ENCODE measurements around the gene TUBB2A.

Gene TUBB2A

GRCh38 chr6:3122823-3123182, 34.5 kb downstream of the TUBB2A start:
- no peak overlapping the region for H3K4me3 ChIP-seq (ENCODE audit: low read depth, low read length)
- DNase-seq (ENCODE audit: low read depth, low spot score): no peak
- TF ChIP-seq CTCF (IDR thresholded peaks at IDR 0.05; ENCODE audit: low read depth, low read length): no peak
- in situ Hi-C loops (cut with HindIII; ENCODE audit: low sequenced_read_pairs): no loop called here

- H3K4me3 ChIP-seq (ENCODE audit: low read depth, low read length): no peak overlapping the region
- no peak for TF ChIP-seq CTCF (IDR thresholded peaks at IDR 0.05; ENCODE audit: low read depth, low read length)
- no peak for DNase-seq (ENCODE audit: low read depth, low spot score)
- in situ Hi-C loops (cut with HindIII; ENCODE audit: low sequenced_read_pairs): no loop called here
These were observed 36.6 kb downstream of the TUBB2A start for GRCh38 chr6:3120765-3121089.

GRCh38 chr6:3119040-3119723, 38.2 kb downstream of the TUBB2A start:
- in situ Hi-C loops (cut with HindIII; ENCODE audit: low sequenced_read_pairs): no loop called here
- H3K4me3 ChIP-seq (ENCODE audit: low read depth, low read length): peak overlapping the region; percentile 75
- TF ChIP-seq CTCF (IDR thresholded peaks at IDR 0.05; ENCODE audit: low read depth, low read length): no peak
- DNase-seq (ENCODE audit: low read depth, low spot score): peak; percentile 48

- DNase-seq (ENCODE audit: low read depth, low spot score): peak; percentile 92
These were observed 38.8 kb downstream of the TUBB2A start, which contains the start of gene BPHL for GRCh38 chr6:3118353-3119039. BPHL (plus strand) TSS chr6:3118711; CDS start chr6:3118741, 30 bp downstream.

GRCh38 chr6:3117912-3118352, 39.4 kb downstream of the TUBB2A start:
- in situ Hi-C loops (cut with HindIII; ENCODE audit: low sequenced_read_pairs): no loop called here
- no peak for TF ChIP-seq CTCF (IDR thresholded peaks at IDR 0.05; ENCODE audit: low read depth, low read length)
- no peak for DNase-seq (ENCODE audit: low read depth, low spot score)
- peak overlapping the region; percentile 75 for H3K4me3 ChIP-seq (ENCODE audit: low read depth, low read length)

More at GRCh38 chr6:3118353-3119039, 38.8 kb downstream of the TUBB2A start, which contains the start of gene BPHL:
- in situ Hi-C loops (cut with HindIII; ENCODE audit: low sequenced_read_pairs): no loop called here
- H3K4me3 ChIP-seq (ENCODE audit: low read depth, low read length): peak within 1 kb of the TSS; percentile 75
- no peak for TF ChIP-seq CTCF (IDR thresholded peaks at IDR 0.05; ENCODE audit: low read depth, low read length)

- in situ Hi-C loops (cut with HindIII; ENCODE audit: low sequenced_read_pairs): no loop called here
- no peak for TF ChIP-seq CTCF (IDR thresholded peaks at IDR 0.05; ENCODE audit: low read depth, low read length)
- no peak for DNase-seq (ENCODE audit: low read depth, low spot score)
- no peak overlapping the region for H3K4me3 ChIP-seq (ENCODE audit: low read depth, low read length)
These were observed 43.0 kb downstream of the TUBB2A start for GRCh38 chr6:3114377-3114776.

Data from astrocyte of the spinal cord (primary cell).